NB4 (cell line): ENCODE data around the gene SHISAL1.

ENCODE experiments used
- DNase-seq: peaks from one replicate; pipeline ENCODE4 v3.0.0; 2010; ENCODE audit warnings: low read depth
- H3K4me3 ChIP-seq: one replicate; pipeline ENCODE4 v1.5.1; 2011; ENCODE audit warnings: mild to moderate bottlenecking, low read depth, low read length, moderate library complexity
- MYC ChIP-seq: IDR thresholded peaks from 2 replicates; pipeline ENCODE4 v1.6.1; 2011; ENCODE audit warnings: low read depth, low read length
- POLR2A ChIP-seq: IDR thresholded peaks from 2 replicates; pipeline ENCODE4 v1.6.1; 2011; ENCODE audit warnings: mild to moderate bottlenecking; ENCODE audit not compliant: insufficient read length; ENCODE audit errors: extremely low read depth
- TF ChIP-seq, protein P1 (sequence below): IDR thresholded peaks from one replicate; pipeline ENCODE4 v1.5.1; 2012; ENCODE audit warnings: low read depth, low read length
- TF ChIP-seq, protein P2 (sequence below): IDR thresholded peaks from 2 replicates; pipeline ENCODE4 v1.6.1; 2011; ENCODE audit warnings: low read depth, low read length

Gene SHISAL1

DNA sequence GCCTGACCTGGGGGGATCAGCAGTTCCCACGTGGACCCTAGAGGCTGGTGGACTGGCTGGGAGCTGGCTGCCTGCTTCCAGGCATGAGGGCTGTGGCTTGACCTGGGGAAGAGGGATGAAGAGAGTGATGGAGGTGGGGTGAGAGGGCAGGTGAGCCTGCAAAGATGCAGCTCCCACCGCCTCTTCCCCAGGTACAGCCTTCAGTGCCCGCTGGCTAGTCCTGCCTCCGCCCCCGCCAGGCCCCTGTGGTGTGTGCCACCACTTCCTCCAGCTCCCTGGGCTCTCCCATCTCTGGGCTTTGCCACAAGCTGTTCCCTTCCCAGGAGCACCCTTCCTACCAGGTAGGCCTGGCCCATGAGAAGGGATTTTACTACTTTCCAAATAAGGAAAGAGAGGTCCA, 112.9 kb downstream of the SHISAL1 start:
- H3K4me3 ChIP-seq, result no peak overlapping the region
- DNase-seq, result no peak
- TF ChIP-seq POLR2A, result no peak
- TF ChIP-seq, protein P1, sequence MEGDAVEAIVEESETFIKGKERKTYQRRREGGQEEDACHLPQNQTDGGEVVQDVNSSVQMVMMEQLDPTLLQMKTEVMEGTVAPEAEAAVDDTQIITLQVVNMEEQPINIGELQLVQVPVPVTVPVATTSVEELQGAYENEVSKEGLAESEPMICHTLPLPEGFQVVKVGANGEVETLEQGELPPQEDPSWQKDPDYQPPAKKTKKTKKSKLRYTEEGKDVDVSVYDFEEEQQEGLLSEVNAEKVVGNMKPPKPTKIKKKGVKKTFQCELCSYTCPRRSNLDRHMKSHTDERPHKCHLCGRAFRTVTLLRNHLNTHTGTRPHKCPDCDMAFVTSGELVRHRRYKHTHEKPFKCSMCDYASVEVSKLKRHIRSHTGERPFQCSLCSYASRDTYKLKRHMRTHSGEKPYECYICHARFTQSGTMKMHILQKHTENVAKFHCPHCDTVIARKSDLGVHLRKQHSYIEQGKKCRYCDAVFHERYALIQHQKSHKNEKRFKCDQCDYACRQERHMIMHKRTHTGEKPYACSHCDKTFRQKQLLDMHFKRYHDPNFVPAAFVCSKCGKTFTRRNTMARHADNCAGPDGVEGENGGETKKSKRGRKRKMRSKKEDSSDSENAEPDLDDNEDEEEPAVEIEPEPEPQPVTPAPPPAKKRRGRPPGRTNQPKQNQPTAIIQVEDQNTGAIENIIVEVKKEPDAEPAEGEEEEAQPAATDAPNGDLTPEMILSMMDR, result no peak
- TF ChIP-seq, protein P2, sequence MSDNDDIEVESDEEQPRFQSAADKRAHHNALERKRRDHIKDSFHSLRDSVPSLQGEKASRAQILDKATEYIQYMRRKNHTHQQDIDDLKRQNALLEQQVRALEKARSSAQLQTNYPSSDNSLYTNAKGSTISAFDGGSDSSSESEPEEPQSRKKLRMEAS, result no peak
- TF ChIP-seq MYC, result no peak

GRCh38 chr22:44199164-44199563, 113.6 kb downstream of the SHISAL1 start:
- DNase-seq, result no peak
- TF ChIP-seq, protein P1, result no peak
- TF ChIP-seq, protein P2, result no peak
- no peak for TF ChIP-seq MYC
- TF ChIP-seq POLR2A, result no peak
- no peak overlapping the region for H3K4me3 ChIP-seq

- no peak overlapping the region for H3K4me3 ChIP-seq
- no peak for TF ChIP-seq POLR2A
- TF ChIP-seq, protein P2, result no peak
- TF ChIP-seq MYC, result no peak
- TF ChIP-seq, protein P1, result no peak
- no peak for DNase-seq
Observed at GRCh38 chr22:44197271-44197670, 115.5 kb downstream of the SHISAL1 start.

DNA sequence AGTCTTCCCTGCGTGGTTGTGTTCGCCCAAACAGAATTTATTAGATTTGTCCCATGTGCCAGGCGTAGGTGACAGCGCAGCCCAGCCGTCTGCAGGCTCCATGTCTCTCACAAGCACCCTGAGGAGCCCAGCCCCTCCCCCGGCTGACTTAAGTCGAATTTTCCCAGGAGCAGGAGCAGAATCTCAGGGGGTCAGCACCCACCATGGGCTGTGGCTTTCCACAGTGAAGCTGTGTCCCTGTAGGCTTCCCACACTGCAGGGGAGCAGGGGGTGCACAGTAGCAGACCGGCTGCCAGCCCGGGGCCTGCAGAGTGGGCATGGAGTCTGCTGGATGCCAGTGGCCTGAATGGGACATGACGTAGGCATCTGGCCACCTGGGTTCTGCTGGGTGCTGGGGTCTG, 116.0 kb downstream of the SHISAL1 start:
- no peak for DNase-seq
- H3K4me3 ChIP-seq, result no peak overlapping the region
- TF ChIP-seq, protein P1, result no peak

GRCh38 chr22:44196241-44196640, 116.5 kb downstream of the SHISAL1 start:
- no peak for DNase-seq
- TF ChIP-seq, protein P1, result no peak
- TF ChIP-seq POLR2A (no peak), MYC (no peak)
- no peak overlapping the region for H3K4me3 ChIP-seq

GRCh38 chr22:44195189-44195871, 117.4 kb downstream of the SHISAL1 start:
- TF ChIP-seq, protein P1, result no peak
- TF ChIP-seq, protein P2, result no peak
- TF ChIP-seq MYC, result no peak
- TF ChIP-seq POLR2A, result no peak

More at GRCh38 chr22:44195189-44195871, 117.4 kb downstream of the SHISAL1 start:
- no peak for DNase-seq
- H3K4me3 ChIP-seq, result no peak overlapping the region
